A673 (cell line): Measurements from ENCODE around the gene TSHR. TPM values are rescaled to one million over a fixed set of nuclear protein-coding genes. Genes with fewer than 3 reads are reported as not detected.

ENCODE experiments used
- BruUV-seq: library from RNA; stranded (reverse); fragments of 400-500 nt; replicated peaks from 2 replicates; lab custom pipeline; 2021; lab: Mats Ljungman, UMichigan
- CTCF ChIA-PET: fragments of 300-600 bp; sonication (Branson Sonifier 250); formaldehyde crosslinking; loops from one replicate; lab custom pipeline; 2022; ENCODE audit warnings: antibody characterized with exemption; lab: Charles Lee
- POLR2A ChIA-PET: fragments of 300-600 bp; sonication (Branson Sonifier 250); formaldehyde crosslinking; loops from one replicate; lab custom pipeline; 2022; ENCODE audit warnings: antibody characterized with exemption; ENCODE audit not compliant: low non-redundant PET; lab: Charles Lee
- DNase-seq: peaks from one replicate; pipeline ENCODE4 v3.0.0-alpha.2; 2015; ENCODE audit warnings: low spot score
- H3K27ac ChIP-seq: fragments of 200-600 bp; sonication (generic); 2 replicates; pipeline ENCODE4 v1.5.1; 2016; ENCODE audit warnings: mixed run types, low read depth, mild to moderate bottlenecking, mixed read lengths, antibody characterized with exemption, low read length; ENCODE audit not compliant: poor library complexity, severe bottlenecking
- H3K27me3 ChIP-seq: fragments of 200-600 bp; sonication (generic); replicated peaks from 2 replicates; pipeline ENCODE4 v1.6.1; 2017; ENCODE audit warnings: mixed run types, low read depth, mild to moderate bottlenecking, mixed read lengths, antibody characterized with exemption, low read length; ENCODE audit not compliant: insufficient read depth, poor library complexity
- H3K36me3 ChIP-seq: fragments of 200-600 bp; sonication (generic); 2 replicates; pipeline ENCODE4 v1.6.1; 2016; ENCODE audit warnings: mixed run types, mild to moderate bottlenecking, mixed read lengths, antibody characterized with exemption, low read length; ENCODE audit not compliant: insufficient read depth, poor library complexity, severe bottlenecking
- H3K4me1 ChIP-seq: fragments of 200-600 bp; sonication (generic); 2 replicates; pipeline ENCODE4 v1.6.1; 2017; ENCODE audit warnings: mixed run types, mild to moderate bottlenecking, mixed read lengths, antibody characterized with exemption, low read length; ENCODE audit not compliant: insufficient read depth, poor library complexity, severe bottlenecking
- H3K4me3 ChIP-seq: fragments of 200-600 bp; sonication (generic); 2 replicates; pipeline ENCODE4 v1.5.1; 2016; ENCODE audit warnings: low read depth, mixed run types, mild to moderate bottlenecking, mixed read lengths, low read length; ENCODE audit not compliant: poor library complexity, severe bottlenecking
- H3K9me3 ChIP-seq: fragments of 200-600 bp; sonication (generic); 2 replicates; pipeline ENCODE4 v1.6.1; 2016; ENCODE audit warnings: mixed run types, low read depth, mild to moderate bottlenecking, mixed read lengths, antibody characterized with exemption, low read length; ENCODE audit not compliant: poor library complexity, severe bottlenecking
- EZH2 ChIP-seq: fragments of 200-600 bp; sonication (generic); IDR thresholded peaks from 2 replicates; pipeline ENCODE4 v1.6.1; 2017; ENCODE audit warnings: borderline replicate concordance, low read depth, mild to moderate bottlenecking, mixed read lengths, antibody characterized with exemption, low read length; ENCODE audit not compliant: poor library complexity, severe bottlenecking
- intact Hi-C: fragments of 100-400 bp; cut with micrococcal nuclease; formaldehyde crosslinking; loops from one replicate; pipeline ENCODE4 v1.10.0; 2022; ENCODE audit not compliant: unreplicated experiment
- total RNA-seq: library from RNA; stranded (reverse); gene quantifications from 2 replicates; pipeline ENCODE4 v1.2.3, GENCODE V29; 2021
- TF ChIP-seq, protein P1 (sequence below): fragments of 300-800, 200-600 bp; sonication (generic); conservative IDR thresholded peaks from 2 replicates; pipeline ENCODE4 v1.5.1; 2017; ENCODE audit warnings: low read depth, mild to moderate bottlenecking, antibody characterized with exemption, low read length, moderate library complexity, mixed read lengths

The TSHR gene
- total RNA-seq, 1 experiment from 2014 or later: not detected

DNA sequence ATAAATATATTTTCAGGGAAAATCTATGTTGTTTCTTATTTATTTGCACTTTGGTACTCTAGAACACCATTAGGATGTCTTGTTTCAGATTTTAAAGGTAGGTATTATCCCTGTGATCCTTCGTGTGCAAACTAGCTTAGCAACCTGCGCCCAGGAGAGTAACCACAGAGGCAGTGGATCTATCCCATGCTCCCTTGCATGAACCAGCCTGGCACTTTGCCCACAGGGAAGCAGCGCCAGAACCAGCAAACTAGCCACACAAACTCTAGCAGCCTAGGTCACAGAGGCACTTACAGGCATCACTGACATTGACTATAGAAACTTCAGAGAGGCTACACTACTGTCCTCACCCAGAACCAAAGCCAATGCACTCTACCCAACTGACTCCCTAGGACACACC lies 76.1 kb downstream of the TSHR start:
- H3K36me3 ChIP-seq: no peaks in the 10 kb centered on the region
- no peaks in the 10 kb centered on the region for H3K9me3 ChIP-seq
- TF ChIP-seq, protein P1, sequence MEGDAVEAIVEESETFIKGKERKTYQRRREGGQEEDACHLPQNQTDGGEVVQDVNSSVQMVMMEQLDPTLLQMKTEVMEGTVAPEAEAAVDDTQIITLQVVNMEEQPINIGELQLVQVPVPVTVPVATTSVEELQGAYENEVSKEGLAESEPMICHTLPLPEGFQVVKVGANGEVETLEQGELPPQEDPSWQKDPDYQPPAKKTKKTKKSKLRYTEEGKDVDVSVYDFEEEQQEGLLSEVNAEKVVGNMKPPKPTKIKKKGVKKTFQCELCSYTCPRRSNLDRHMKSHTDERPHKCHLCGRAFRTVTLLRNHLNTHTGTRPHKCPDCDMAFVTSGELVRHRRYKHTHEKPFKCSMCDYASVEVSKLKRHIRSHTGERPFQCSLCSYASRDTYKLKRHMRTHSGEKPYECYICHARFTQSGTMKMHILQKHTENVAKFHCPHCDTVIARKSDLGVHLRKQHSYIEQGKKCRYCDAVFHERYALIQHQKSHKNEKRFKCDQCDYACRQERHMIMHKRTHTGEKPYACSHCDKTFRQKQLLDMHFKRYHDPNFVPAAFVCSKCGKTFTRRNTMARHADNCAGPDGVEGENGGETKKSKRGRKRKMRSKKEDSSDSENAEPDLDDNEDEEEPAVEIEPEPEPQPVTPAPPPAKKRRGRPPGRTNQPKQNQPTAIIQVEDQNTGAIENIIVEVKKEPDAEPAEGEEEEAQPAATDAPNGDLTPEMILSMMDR: no peak
- TF ChIP-seq EZH2: no peak
- H3K27ac ChIP-seq: no peak overlapping the region
- intact Hi-C loops: no loop called here
- H3K4me1 ChIP-seq: no peaks in the 10 kb centered on the region
- BruUV-seq: no TSS peak
- ChIA-PET CTCF (no interaction called here), POLR2A (no interaction called here)
- no peaks in the 10 kb centered on the region for H3K27me3 ChIP-seq
- H3K4me3 ChIP-seq: no peak overlapping the region
- DNase-seq: no peak

- H3K9me3 ChIP-seq: no peaks in the 10 kb centered on the region
- no peaks in the 10 kb centered on the region for H3K36me3 ChIP-seq
- intact Hi-C loops: no loop called here
- TF ChIP-seq, protein P1: no peak
- TF ChIP-seq EZH2: no peak
- H3K27me3 ChIP-seq: no peaks in the 10 kb centered on the region
- BruUV-seq: no TSS peak
- POLR2A ChIA-PET: no interaction called here
- H3K27ac ChIP-seq: no peak overlapping the region
- no peak for DNase-seq
- CTCF ChIA-PET: no interaction called here
- no peaks in the 10 kb centered on the region for H3K4me1 ChIP-seq
- H3K4me3 ChIP-seq: no peak overlapping the region
Observed at GRCh38 chr14:81033698-81034240, 78.3 kb downstream of the TSHR start.

GRCh38 chr14:81042438-81042837 lies 87.0 kb downstream of the TSHR start:
- DNase-seq: no peak
- intact Hi-C loops: no loop called here
- no TSS peak for BruUV-seq
- ChIA-PET POLR2A (no interaction called here), CTCF (no interaction called here)
- no peaks in the 10 kb centered on the region for H3K27me3 ChIP-seq
- H3K27ac ChIP-seq: no peak overlapping the region
- H3K4me3 ChIP-seq: no peak overlapping the region
- no peaks in the 10 kb centered on the region for H3K9me3 ChIP-seq
- H3K4me1 ChIP-seq: no peaks in the 10 kb centered on the region
- no peak for TF ChIP-seq EZH2
- TF ChIP-seq, protein P1: no peak
- H3K36me3 ChIP-seq: no peaks in the 10 kb centered on the region
